SKM-1 treated with dmso at 0.1 percent for 144 hours (cell line): ENCODE results near the gene RTN1.

Experiments
- DNase-seq: peaks from one replicate; lab custom pipeline; 2025; ENCODE audit not compliant: unreplicated experiment; lab: John Stamatoyannopoulos, UW

The RTN1 gene, protein sequence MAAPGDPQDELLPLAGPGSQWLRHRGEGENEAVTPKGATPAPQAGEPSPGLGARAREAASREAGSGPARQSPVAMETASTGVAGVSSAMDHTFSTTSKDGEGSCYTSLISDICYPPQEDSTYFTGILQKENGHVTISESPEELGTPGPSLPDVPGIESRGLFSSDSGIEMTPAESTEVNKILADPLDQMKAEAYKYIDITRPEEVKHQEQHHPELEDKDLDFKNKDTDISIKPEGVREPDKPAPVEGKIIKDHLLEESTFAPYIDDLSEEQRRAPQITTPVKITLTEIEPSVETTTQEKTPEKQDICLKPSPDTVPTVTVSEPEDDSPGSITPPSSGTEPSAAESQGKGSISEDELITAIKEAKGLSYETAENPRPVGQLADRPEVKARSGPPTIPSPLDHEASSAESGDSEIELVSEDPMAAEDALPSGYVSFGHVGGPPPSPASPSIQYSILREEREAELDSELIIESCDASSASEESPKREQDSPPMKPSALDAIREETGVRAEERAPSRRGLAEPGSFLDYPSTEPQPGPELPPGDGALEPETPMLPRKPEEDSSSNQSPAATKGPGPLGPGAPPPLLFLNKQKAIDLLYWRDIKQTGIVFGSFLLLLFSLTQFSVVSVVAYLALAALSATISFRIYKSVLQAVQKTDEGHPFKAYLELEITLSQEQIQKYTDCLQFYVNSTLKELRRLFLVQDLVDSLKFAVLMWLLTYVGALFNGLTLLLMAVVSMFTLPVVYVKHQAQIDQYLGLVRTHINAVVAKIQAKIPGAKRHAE

DNA sequence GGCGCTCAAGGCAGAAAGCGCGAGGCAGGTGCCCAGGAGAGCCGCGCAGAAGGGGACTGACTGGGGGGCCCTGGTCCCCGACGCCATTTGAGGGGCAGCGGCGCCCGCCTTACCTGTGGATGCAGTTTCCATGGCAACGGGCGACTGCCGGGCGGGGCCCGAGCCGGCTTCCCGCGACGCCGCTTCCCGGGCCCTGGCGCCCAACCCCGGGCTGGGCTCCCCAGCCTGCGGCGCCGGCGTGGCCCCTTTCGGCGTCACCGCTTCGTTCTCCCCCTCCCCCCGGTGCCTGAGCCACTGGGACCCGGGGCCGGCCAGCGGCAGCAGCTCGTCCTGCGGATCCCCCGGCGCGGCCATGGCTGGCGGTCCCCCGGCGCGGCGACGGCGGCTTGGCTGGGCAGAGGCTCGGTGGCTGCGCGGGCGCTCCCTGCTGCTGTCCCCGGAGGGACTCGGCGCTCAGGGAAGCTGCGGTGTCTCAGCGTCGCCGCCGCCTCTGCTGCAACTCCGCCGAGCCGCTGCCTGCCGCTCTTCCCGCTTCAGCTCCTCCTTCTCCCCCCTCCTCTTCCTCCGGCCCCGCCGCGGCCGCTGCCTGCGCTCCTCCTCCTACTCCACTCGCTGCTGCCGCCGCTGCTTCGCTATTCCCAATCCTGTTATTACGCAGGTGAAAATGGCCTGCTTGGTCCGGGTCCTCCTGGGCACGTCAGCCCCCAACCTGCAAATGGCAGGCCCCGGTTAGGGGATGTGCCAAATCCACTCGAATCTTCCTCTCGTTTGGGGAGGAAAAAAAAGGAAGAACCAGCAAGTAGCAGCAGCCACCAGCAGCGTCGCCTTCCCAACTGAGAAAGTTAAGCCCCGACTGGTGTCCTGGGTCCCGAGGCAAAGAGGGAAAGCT lies at the start of gene RTN1:
Gene RTN1, minus strand, starts transcription at position 500 of the 889 bp plus-strand sequence. Its CDS starts 146 bp downstream, at position 354.
- DNase-seq = peak; percentile 40

DNA sequence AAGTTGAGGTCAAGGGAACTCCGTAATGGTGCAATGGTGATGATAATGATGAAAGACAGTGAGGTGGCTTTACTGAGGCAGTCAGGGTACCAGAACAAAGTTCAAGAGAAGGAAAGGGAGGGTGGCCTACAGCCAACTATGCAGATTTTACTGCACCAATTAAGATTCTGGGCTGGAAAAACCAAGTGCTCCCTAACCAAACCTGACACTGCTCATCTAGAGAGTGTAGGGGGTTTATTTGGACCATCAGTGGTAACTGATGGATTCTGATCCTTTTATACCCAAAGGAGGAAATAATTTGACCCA lies 49.8 kb upstream of the RTN1 start:
- DNase-seq = no peak

DNA sequence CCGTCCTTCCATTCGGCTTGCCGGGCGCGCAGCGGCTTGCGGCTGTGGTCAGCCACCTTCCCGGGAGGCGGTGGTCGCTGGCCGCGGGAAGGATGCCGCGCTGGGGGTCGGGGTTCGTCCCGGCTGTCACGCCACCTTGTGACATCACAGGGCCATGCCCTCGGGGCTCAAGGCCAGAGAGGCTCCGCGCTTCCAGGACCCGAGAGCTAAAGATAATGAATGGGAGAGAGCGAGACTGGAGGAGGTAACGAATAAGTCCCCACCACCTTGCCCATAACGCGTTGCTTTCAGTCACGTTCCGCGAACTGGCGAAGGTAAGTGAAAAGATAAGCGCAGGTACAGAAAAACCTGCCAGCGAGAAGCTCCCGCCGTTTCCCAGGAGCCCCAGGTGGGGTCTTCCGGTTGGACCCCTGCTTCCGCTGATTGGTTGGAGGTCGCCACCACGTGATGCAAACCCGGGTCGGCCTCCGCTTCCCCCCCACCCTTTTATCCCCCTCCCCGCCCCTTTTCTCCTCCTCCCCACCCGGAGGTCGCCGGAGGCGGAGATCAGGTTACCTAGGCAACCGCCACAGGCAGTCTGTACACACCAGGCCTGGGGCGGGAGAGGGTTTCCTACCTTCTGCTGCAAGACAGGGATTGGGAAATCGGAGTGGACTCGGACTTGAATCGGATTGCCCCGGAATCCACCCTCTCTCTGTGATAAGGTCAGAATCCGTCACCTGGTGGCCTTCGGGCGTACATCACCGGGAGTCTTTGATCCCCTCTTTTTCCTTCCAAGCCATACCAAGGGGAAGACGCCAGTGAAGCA lies 49.2 kb upstream of the RTN1 start, which contains the start of gene LRRC9:
Gene LRRC9, plus strand, starts transcription at position 575 of the 808 bp plus-strand sequence.
- DNase-seq = no peak

DNA sequence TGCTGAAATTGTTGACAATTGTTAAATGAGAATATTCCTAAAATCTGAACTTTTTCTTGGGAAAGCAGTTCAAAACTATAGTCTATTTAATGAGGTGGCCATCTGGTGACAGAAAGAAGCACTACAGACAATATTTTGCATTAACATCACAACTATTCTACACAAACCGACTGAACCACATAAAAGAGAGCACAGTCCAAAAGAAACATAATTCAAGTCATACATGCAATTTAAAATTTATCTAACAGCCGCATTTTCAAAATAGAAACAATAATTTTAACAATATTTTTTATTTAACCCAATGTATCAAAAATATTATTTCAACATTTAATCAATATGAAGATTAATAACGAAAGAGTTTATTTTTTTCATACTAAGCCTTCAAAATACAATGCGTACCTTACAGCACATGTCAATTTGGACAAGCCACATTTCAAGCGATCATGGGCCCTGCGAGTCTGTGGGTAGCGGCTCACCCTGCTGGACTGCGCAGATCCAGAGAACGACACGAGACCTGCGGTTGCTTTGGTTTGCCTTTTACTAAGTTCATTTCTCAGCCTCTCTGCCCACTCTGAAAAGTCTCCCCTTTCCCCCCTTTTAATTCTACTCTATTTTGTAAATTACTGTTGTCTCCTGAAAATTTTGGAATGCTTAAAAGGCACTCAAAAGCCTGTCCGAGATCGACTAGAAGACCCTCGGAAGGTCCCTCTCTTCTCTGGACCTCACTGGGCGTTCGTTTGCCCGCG lies 48.4 kb upstream of the RTN1 start:
- DNase-seq = no peak

DNA sequence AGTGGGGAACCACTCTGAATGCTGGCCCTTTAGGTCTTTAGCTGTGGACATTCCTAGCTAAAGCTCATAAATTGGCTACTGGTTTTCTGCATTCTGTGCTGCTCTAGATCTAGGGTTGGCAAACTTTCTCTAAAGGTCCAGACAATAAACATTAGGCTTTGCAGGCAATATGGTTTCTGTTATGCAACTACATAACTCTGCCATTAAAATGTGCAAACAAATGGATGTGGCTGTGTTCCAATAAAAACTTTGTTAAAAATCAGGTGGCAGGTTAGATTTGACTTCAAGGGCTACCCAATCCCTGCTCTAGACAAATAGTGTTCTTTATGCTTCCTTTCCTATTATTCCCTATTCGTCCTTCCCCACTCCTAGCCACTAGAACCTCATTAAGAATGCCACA lies 42.6 kb upstream of the RTN1 start:
- no peak for DNase-seq

DNA sequence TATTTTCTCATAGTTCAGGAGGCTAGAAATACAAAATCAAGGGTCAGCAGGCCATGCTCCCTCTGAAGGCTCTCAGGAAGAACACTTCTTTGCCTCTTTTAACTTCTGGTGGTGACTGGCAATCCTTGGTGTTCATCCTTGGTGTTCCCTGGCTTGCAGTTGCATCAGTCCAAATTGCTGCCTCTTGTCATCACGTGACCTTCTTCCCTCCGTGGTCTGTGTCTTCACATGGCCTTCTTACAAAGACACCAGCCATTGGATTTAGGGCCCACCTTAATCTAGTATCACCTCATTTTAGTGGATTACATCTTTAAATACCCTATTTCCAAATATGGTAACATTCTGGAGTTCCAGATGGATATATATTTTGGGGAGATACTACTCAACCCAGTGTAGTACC lies 41.9 kb upstream of the RTN1 start:
- no peak for DNase-seq

DNA sequence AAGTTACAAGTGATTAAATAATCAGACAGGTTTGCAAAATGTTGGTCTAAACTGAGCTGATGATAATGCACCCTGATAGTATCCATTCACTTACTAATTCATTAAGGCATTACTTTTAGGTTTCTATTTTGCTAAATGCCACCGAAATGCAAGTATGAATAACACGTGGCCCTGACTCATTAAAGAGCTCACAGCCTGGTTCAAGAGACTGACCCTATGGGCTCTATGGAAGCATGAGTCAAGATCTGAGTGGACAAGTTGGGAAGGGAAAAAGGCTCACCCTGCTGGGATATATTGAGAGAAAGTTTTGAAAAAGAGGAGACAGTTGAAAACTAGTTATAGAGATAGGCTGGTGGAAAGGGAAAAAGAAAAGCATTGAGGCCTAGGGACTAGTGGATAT lies 34.6 kb upstream of the RTN1 start:
- no peak for DNase-seq

DNA sequence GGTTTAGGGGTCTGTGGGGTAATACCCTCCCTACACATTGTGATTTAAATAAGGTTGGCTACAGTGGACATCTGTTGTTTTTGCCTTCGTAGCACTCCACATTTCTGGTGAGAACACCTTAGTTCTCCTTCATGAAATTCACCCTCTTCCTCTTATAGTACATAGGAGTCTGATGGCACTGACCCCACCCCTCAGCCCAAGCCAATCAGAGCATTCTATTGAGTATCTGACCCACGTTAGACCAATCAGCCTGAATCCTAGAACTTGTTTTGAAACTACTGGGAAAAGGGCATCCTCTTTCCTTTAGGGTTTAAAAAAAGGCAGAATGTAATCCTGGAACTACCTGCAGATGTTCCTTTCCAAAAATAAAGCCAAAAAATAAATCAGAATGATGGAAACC lies 33.6 kb upstream of the RTN1 start:
- DNase-seq = no peak

DNA sequence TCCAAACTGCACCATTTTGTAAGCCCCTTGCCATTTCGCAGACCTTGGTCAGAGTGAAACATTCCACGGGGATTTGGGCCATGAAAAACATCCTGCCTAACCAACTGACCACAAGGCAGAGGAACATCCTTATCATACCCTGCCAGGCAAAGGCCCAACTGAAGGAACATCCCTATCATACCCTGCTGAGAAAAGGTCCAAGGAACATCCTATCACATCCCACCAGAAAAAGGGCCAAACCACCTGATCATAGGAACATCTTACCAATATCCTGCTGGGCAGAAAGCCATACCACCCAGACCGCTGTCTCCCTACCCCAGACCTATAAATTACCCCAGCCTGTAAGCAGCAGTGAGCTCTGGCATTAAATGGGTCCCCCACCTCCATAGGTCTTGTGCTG lies 30.0 kb upstream of the RTN1 start:
- no peak for DNase-seq

DNA sequence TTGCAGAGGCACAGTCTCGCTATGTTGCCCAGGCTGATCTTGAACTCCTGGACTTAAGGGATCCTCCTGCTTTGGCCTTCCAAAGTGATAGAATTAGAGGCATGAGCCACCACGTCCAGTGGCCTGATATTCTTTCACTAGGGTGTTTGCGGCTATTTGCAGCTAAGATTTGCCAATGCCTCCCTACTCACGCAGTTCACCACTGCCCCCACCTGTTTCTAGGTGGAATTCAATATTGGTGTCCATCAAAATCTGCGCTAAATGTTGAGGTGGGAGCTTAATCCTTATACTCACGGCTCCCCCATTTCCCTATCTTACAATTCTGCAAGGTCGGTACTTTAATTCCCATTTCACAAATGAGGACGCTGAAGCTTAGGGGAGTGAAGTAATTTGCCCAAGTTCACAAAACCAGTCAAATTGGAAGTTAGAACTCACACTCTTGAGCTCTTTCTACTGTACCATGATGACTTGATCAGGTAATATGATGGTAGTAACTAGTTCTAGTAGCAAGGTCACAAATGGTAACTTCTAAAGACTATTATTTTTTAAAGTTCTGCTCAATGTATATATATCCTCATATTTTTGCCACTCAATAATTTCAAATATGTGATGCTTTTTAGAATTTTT lies 27.3 kb upstream of the RTN1 start:
- DNase-seq = no peak

DNA sequence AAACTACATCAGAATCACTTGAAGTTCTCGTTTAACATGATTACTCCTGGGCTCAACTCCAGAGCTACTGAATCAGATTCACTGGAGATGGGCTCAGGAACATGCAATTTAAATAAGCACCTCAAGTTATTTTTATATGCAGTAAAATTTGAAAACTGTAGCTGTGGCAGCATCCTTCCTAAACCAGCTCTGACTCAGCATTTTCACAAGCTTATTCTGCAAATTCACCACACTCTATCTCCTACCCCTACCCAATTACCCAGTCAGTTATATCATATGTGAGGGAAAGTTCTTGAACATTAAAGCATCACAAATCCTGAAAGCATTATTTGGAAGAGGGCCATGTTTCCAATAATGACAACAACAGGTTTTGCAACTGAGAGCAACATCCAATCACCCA lies 25.1 kb upstream of the RTN1 start:
- no peak for DNase-seq

DNA sequence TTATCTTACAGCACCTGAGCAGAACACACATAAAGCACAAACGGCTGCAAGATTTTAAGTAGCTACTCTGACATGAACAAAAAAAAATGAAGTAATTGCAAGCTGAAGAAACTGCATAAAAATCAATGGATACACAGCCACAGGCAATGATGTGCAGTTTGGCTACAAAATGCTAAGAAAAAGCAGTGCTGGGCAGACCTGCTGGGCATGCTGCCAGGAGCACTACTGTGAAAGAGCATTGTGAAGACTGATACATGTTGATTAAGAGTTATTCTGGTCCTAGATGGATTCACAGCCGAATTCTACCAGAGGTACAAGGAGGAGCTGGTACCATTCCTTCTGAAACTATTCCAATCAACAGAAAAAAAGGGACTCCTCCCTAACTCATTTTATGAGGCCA lies 20.1 kb upstream of the RTN1 start:
- DNase-seq = no peak

DNA sequence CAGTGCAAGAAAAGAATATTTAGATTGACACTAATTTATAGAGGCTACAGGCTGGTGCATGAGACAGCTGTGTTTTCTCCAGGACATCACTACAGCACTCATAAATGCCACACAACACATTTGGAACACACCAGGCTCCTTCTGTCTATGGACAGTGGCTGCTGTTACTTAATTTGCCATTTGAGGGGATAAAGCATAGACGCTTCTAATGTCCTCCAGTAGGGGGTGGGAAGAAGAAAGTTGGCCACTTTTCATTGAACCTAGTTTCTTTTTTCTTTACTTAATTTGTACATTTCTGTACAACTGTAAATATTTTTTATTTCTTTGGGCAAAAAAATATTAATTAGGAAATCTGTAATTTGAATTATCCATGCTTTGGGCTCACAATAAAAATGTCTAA lies 12.4 kb upstream of the RTN1 start:
- DNase-seq = no peak

DNA sequence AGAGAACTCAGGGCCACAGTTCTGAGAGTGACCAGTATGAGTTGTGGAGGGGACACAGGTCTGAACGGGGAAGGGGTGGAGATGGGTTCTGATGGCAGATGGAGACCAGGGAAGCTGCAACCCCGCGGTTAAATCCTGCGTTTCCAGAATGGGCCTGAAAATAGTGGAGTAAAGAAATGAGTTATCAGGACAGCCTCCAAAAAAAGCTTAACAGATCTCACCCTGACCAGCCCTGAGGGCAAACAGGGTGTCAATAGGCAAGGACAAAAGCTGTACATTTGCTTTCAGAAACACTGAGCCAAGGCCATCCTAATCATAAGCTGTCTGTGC lies 555 bp upstream of the RTN1 start:
- no peak for DNase-seq

DNA sequence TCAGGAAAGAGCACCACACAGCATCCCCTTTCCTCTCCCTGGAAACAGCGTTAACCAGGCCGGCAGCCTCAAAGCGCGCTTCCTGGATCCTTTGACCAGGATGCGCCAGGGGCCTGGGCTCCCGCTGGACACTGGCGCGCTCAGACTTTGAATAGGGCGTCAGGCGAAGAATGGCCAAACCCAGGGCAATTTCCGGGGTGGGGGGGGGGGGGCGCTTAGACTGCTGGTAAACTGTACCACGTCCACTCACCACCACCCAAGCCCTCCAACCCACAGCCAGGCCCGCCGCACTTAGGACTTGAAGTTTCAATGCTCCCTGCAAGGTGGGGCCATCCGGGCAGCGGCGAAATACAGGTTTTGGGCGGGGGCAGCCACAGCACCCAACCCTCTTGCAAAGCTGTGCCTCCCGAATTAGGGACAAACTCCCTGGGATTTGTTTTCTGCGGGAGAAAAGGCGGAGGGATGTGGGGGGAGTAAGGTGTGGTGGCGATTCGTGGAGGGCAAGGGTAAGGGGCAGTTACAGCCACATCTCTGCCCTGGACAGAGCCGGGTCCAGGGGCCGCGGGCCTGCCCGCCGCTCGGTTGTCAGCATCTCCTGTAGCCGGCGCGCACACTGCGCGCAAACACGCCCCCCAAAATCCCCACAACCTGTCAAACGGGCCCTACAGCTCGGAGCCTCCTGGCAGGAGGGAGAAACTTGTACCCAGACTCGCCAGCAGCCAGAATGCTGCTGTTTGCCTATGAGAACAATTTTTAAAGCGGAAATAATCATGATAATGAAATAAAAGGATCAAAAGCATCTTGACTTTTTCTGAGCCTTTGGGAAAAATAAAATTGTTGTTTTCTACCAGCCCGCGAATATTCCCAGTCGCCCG lies 958 bp downstream of the RTN1 start:
- DNase-seq = no peak

DNA sequence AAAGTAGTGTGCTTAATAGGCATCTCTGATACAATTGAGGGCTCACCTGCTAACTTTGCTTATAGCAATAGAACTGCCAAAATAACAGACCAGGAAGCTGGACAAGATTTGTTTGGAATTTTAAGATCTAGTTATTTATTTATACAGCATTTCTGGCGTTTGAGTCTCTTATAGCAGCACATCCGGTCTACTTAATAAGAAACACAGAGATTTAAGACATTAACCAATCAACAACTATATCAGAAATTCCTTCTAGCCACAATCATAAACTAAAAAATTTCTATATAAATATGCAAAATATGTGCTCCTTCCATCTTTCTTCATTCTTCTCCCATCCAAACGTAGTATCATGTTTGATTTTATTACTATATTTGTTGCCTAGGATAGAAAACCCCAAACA lies 2.6 kb downstream of the RTN1 start:
- DNase-seq = no peak

DNA sequence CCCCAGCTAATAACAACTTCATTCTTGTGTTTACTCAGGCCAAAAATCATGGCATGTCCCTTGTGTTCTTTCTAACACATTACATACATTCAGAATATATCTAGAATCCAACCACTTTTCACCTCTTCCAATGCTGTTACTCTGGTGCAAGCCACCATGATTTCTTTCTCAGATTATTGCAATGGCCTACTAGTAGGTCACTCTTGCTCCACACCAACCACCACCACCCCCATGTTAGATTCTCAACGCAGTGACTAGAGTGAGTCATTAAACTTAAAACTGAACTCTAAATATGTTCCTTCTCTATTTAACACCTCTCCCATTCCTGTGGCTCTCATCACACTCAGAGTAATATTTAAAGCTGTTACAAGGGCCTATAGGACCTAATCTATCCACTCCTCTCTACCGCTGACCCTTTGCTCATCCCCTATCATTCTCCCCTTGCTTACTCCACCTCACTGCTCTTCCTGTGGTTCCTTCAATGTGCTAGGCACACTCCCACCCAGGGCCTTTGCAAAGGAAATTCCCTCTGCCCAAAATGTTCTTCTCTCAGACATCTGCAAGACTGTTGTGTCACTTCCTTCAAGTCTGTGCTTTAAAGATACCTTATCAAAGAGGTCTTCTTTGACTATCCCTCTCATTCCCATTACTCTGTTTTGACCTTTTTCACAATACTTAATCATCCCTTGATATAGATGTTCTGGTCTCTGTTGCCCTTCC lies 6.6 kb downstream of the RTN1 start:
- DNase-seq = no peak

DNA sequence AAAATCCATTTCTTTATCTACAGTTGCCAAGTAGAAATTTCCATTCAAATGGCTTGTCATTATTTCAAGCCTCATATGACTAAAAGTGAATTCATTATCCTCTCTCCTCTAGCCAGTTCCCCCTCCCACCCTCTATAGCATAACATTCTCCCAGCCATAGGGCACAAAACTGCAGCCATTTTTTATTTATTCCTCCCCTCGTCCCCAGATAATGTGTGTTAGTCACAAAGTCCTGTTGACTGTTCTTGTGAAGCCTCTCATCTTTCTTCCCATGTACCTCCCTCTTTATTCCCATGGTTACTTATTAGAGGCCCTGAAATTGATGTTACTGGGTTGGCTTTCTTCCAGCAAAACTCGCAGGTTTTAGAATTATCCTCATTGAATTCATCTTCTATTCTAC lies 13.2 kb downstream of the RTN1 start:
- no peak for DNase-seq
